Ectodermal cell (in vitro differentiated cells): Measurements from ENCODE around the gene EMX2.

ENCODE experiments used
- H3K27ac ChIP-seq: 2 replicates; pipeline ENCODE4 v1.7.0; 2013; ENCODE audit warnings: mild to moderate bottlenecking, low read depth, low read length; ENCODE audit not compliant: insufficient read depth, poor library complexity, severe bottlenecking
- H3K27me3 ChIP-seq: 2 replicates; pipeline ENCODE4 v1.7.0; 2013; ENCODE audit warnings: mild to moderate bottlenecking, low read length; ENCODE audit not compliant: insufficient read depth, control insufficient read depth, poor library complexity, severe bottlenecking
- H3K36me3 ChIP-seq: one replicate; pipeline ENCODE4 v1.7.0; 2013; ENCODE audit warnings: low read length; ENCODE audit not compliant: control insufficient read depth, insufficient read depth
- H3K4me1 ChIP-seq: one replicate; pipeline ENCODE4 v1.7.0; 2013; ENCODE audit warnings: low read length; ENCODE audit not compliant: control insufficient read depth, insufficient read depth
- H3K4me3 ChIP-seq: 2 replicates; pipeline ENCODE4 v1.7.0; 2013; ENCODE audit warnings: low read depth, low read length, control low read depth; ENCODE audit not compliant: insufficient read depth
- H3K9me3 ChIP-seq: 2 replicates; pipeline ENCODE4 v1.7.0; 2013; ENCODE audit warnings: mild to moderate bottlenecking, low read length, moderate library complexity; ENCODE audit not compliant: control insufficient read depth
- WGBS, 2 experiments: methylation state at CpG; one replicate each; pipeline ENCODE4 v1.1.7; 2013; ENCODE audit warnings: missing lambda C conversion rate in 2 of 2; 5-methylcytosine and 5-hydroxymethylcytosine counted together

EMX2 gene

DNA sequence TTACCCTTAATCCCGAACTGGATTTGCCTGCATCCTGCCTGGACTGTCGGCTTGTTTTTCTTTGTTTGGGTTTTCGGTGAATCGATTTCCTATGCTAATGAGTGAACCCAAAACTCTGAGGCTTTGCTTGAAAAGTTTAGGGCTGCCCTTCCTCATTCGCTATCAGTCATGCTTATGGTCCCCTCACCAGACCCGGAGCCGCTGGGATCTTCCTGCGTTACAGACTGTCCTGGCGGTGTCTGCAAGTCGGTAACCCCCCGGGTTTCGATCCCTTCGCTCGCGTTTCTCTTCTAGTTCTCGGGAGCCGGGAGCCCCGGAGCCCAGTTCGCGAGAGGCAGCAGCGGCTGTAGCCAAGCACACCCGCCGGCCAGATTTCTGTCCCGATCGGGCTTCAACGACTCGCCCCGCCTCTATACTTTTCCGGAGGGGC lies 2.2 kb downstream of the EMX2 start:
- Histone ChIP-seq H3K27me3 (peaks cover 100% of the 10 kb centered on the region), H3K36me3 (no peaks in the 10 kb centered on the region), H3K4me3 (peak overlapping the region; percentile 56), H3K9me3 (no peaks in the 10 kb centered on the region), H3K4me1 (peaks cover 39% of the 10 kb centered on the region), H3K27ac (no peak overlapping the region)
- 1% methylated on average over 29 of the region's 29 CpGs for WGBS, 2 experiments

GRCh38 chr10:117545141-117546019 lies 2.8 kb downstream of the EMX2 start:
- no peak overlapping the region for H3K27ac ChIP-seq
- WGBS, 2 experiments, result 1% methylated on average over 67 of the region's 67 CpGs

DNA sequence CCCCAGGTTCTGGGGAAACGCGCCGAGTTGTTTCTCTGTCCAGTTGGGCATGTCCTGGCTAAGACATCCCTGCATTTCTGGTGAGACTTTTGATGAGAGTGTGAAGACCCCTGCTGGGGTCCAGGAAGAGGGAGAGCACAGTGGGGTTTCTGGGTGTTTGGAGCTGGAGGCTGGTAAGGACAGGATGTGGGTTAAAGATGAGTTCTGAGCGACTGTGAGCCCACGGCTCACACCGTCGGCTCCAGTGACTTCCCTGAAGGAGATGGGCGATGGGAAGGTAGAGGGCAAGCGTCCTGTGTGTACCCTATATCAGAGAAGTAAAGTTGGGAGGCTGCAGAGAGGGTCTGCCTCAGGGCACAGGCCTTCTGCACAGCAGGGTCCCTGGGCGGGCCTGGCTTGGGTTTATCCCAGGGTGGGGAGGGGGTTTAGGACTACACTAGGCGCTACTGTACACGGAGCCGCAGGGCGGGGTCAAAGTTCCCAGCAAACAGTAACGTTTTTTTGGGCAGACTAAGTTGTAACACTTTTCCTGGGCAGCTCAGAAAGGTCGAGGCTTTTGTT lies 3.6 kb downstream of the EMX2 start:
- H3K36me3 ChIP-seq, result no peaks in the 10 kb centered on the region
- H3K4me1 ChIP-seq, result peaks cover 29% of the 10 kb centered on the region
- peaks cover 100% of the 10 kb centered on the region for H3K27me3 ChIP-seq
- peak overlapping the region; percentile 56 for H3K4me3 ChIP-seq
- H3K27ac ChIP-seq, result no peak overlapping the region
- no peaks in the 10 kb centered on the region for H3K9me3 ChIP-seq
- WGBS, 2 experiments, result 1 to 2% methylated on average over 16 of the region's 16 CpGs

More at GRCh38 chr10:117545141-117546019, 2.8 kb downstream of the EMX2 start:
- Histone ChIP-seq H3K4me1 (peaks cover 34% of the 10 kb centered on the region), H3K4me3 (peak overlapping the region; percentile 56), H3K27me3 (peaks cover 100% of the 10 kb centered on the region), H3K36me3 (no peaks in the 10 kb centered on the region), H3K9me3 (no peaks in the 10 kb centered on the region)

DNA sequence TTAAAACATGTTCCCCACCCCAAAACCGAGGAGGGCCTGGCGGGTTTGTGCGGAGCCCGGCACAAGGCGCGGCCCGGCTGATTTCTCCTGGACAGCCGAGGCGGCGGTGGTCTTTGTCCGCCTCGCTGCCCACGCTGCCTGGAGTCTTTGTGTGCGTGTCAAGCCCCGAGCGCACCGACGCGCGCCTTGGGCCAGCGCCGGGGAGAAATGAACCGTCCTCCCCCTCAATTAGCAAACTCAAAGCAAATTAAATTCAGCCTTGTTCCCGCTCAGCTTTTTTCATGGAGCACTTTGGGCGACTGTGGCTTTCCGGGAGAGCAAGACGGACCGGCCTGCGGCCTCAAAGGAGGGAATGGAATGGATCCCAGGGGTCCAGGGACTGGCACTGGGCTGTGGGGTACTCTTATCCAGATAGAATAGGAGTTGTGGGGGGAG lies 4.1 kb downstream of the EMX2 start:
- Histone ChIP-seq H3K4me3 (peak overlapping the region; percentile 56), H3K27ac (no peak overlapping the region), H3K36me3 (no peaks in the 10 kb centered on the region), H3K4me1 (peaks cover 28% of the 10 kb centered on the region), H3K27me3 (peaks cover 100% of the 10 kb centered on the region), H3K9me3 (no peaks in the 10 kb centered on the region)
- 0% methylated on average over 29 of the region's 29 CpGs for WGBS, 2 experiments

GRCh38 chr10:117547016-117547715 lies 4.6 kb downstream of the EMX2 start:
- H3K9me3 ChIP-seq, result no peaks in the 10 kb centered on the region
- H3K36me3 ChIP-seq, result no peaks in the 10 kb centered on the region
- peaks cover 32% of the 10 kb centered on the region for H3K4me1 ChIP-seq
- H3K27me3 ChIP-seq, result peaks cover 100% of the 10 kb centered on the region
- no peak overlapping the region for H3K27ac ChIP-seq
- peak overlapping the region; percentile 56 for H3K4me3 ChIP-seq
- 1 to 3% methylated on average over 20 of the region's 20 CpGs for WGBS, 2 experiments

- 1 to 2% methylated on average over 28 to 32 of the region's 32 CpGs for WGBS, 2 experiments
- H3K27me3 ChIP-seq, result peaks cover 100% of the 10 kb centered on the region
- H3K4me1 ChIP-seq, result peaks cover 37% of the 10 kb centered on the region
- peak overlapping the region; percentile 56 for H3K4me3 ChIP-seq
- H3K27ac ChIP-seq, result no peak overlapping the region
- H3K36me3 ChIP-seq, result no peaks in the 10 kb centered on the region
- H3K9me3 ChIP-seq, result no peaks in the 10 kb centered on the region
Observed at GRCh38 chr10:117547716-117548668, 5.4 kb downstream of the EMX2 start.

GRCh38 chr10:117549100-117549585 lies 6.6 kb downstream of the EMX2 start:
- Histone ChIP-seq H3K4me3 (no peak overlapping the region), H3K27me3 (peaks cover 100% of the 10 kb centered on the region), H3K9me3 (no peaks in the 10 kb centered on the region), H3K36me3 (no peaks in the 10 kb centered on the region), H3K4me1 (peaks cover 42% of the 10 kb centered on the region), H3K27ac (no peak overlapping the region)
- 0 to 12% methylated on average over 2 to 6 of the region's 6 CpGs for WGBS, 2 experiments

DNA sequence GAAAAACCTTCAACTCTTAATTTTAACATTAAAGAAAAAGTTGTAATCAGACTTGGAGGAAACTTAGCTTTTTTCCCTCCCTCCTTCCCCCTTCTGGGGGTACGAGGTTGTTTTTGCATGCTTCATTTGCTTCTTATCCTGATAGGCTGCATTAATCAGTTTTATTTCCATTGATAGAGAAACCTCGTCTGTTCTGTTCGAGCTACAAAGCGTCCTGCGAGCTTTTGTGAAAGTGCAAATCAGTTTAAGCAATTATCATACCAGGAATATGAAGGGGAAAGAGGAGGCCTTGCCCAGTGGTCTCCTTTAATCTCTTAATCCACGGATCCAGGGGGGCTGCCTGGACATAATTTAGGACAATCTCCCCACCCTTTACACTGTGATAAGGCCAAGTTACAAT lies 7.5 kb downstream of the EMX2 start:
- no peak overlapping the region for H3K4me3 ChIP-seq
- peaks cover 42% of the 10 kb centered on the region for H3K4me1 ChIP-seq
- no peaks in the 10 kb centered on the region for H3K9me3 ChIP-seq
- peaks cover 100% of the 10 kb centered on the region for H3K27me3 ChIP-seq
- H3K36me3 ChIP-seq, result no peaks in the 10 kb centered on the region
- 1 to 3% methylated on average over 6 of the region's 6 CpGs for WGBS, 2 experiments
- no peak overlapping the region for H3K27ac ChIP-seq

GRCh38 chr10:117550599-117551329 lies 8.2 kb downstream of the EMX2 start:
- Histone ChIP-seq H3K27me3 (peaks cover 100% of the 10 kb centered on the region), H3K4me1 (peaks cover 42% of the 10 kb centered on the region), H3K36me3 (no peaks in the 10 kb centered on the region), H3K9me3 (no peaks in the 10 kb centered on the region), H3K27ac (no peak overlapping the region), H3K4me3 (no peak overlapping the region)
- WGBS, 2 experiments, result 2% methylated on average over 19 to 21 of the region's 22 CpGs
